ENCODE results near the gene C16orf96.

The C16orf96 gene

GRCh38 chr16:4576008-4576407, 19.9 kb downstream of the C16orf96 start:
- Histone ChIP-seq H3K27me3 (no peaks in the 10 kb centered on the region), H3K36me3 (no peaks in the 10 kb centered on the region), H3K9me3 (no peaks in the 10 kb centered on the region), H3K4me1 (ENCODE audit: control insufficient read depth in 1 of 2, insufficient read depth in 1 of 2, low read depth in 1 of 2, low read length in 1 of 2) (peaks cover 0 to 8% of the 10 kb centered on the region in 2 experiments), H3K4me3 (ENCODE audit: low read depth in 1 of 2, low read length in 1 of 2) (no peak overlapping the region), H3K27ac (no peak overlapping the region)
- no peak for TF ChIP-seq CTCF (IDR thresholded peaks at IDR 0.05)

DNA sequence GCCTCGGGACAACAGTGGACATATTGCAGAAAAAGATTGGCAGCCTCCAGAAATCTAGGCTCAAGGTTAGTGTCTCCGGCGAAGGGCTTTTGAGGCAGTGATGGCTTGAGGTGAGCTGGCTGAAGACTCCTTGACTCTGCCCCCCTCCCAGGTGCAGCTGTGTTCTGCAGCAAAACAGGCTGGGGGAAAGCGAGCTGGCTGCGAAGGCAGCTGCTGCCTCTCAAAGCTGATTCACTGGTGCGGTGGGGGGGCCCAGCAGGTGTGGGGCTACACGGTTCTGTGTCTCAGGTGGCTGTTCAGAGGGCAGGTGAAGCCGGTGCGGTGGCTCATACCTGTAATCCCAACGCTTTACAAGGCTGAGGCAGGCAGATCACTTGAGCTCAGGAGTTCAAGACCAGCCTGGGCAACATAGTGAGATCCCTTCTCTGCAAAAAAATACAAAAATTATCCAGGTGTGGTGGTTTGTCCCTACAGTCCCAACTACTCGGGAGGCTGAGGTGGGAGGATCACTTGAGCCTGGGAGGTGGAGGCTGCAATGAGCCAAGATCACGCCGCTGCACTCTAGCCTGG, 22.9 kb downstream of the C16orf96 start:
- Histone ChIP-seq H3K36me3 (no peaks in the 10 kb centered on the region), H3K27me3 (no peaks in the 10 kb centered on the region), H3K4me3 (ENCODE audit: low read depth in 1 of 2, low read length in 1 of 2) (no peak overlapping the region), H3K27ac (no peak overlapping the region), H3K9me3 (no peaks in the 10 kb centered on the region), H3K4me1 (ENCODE audit: control insufficient read depth in 1 of 2, insufficient read depth in 1 of 2, low read depth in 1 of 2, low read length in 1 of 2) (peaks cover 3 to 8% of the 10 kb centered on the region in 2 experiments)
- no peak for TF ChIP-seq CTCF (IDR thresholded peaks at IDR 0.05)

DNA sequence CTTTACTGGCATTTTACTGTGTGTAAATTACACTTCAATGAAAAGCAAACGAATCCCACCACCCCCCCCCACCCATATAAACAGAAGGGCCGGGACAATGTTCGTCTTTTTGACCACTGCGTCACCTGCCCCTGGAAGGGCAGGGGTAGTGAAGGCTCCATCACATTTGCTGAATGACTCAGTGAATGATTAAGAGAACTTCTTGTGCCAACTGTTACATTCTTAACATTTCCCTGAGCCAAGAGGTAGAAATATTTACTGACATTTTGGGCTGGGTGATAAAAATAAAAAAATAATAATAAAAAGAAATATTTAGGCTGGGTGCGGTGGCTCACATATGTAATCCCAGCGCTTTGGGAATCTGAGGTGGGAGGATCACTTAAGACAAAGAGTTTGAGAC, 24.1 kb downstream of the C16orf96 start:
- Histone ChIP-seq H3K4me1 (ENCODE audit: control insufficient read depth in 1 of 2, insufficient read depth in 1 of 2, low read depth in 1 of 2, low read length in 1 of 2) (peaks cover 4 to 5% of the 10 kb centered on the region in 2 experiments), H3K27me3 (no peaks in the 10 kb centered on the region), H3K36me3 (no peaks in the 10 kb centered on the region), H3K9me3 (no peaks in the 10 kb centered on the region), H3K4me3 (ENCODE audit: low read depth in 1 of 2, low read length in 1 of 2) (no peak overlapping the region), H3K27ac (no peak overlapping the region)
- no peak for TF ChIP-seq CTCF (IDR thresholded peaks at IDR 0.05)

DNA sequence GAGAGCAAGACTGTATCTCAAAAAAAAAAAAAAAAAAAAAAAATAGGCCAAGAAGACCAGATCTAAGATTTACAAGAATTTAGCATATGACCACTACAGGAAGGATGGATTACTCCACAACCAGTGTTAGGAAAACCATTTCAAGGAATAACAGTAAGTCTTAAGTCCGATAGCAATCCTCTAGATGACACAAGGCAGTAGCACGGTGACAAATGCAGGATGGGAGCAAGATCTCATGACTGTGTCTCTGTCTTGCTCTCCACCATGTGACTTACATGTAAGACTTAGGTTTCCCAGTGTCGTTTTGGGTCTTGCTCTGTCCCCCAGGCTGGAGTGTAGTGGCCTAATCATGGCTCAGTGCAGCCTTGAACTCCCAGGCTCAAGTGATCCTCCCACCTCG, 27.8 kb downstream of the C16orf96 start:
- Histone ChIP-seq H3K4me3 (ENCODE audit: low read depth in 1 of 2, low read length in 1 of 2) (no peak overlapping the region), H3K27ac (no peak overlapping the region), H3K4me1 (ENCODE audit: control insufficient read depth in 1 of 2, insufficient read depth in 1 of 2, low read depth in 1 of 2, low read length in 1 of 2) (peaks cover 4 to 5% of the 10 kb centered on the region in 2 experiments)

DNA sequence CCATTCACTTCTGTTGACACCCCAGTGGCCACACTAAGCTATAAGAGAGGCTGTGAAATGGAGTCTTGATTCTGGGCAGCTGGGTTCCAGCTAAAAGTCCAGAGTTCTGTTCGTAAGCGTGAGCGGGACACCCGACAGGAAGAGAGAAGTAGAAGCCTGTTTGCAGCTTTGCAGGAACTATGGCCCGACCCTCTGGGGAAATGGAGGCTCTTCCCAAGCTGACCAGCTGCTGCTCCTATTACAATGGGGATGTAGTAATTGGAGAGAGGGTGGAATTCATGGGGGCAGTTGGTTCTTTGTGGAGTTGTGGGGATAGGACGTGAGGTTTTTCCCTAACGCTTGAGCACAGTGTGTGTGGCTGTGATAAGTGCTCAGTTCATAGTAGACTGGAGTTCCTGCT, 30.2 kb downstream of the C16orf96 start:
- H3K36me3 ChIP-seq = no peaks in the 10 kb centered on the region
- H3K4me3 ChIP-seq (ENCODE audit: low read depth in 1 of 2, low read length in 1 of 2) = no peak overlapping the region
- peaks cover 16% of the 10 kb centered on the region for H3K27me3 ChIP-seq
- H3K4me1 ChIP-seq (ENCODE audit: control insufficient read depth in 1 of 2, insufficient read depth in 1 of 2, low read depth in 1 of 2, low read length in 1 of 2) = peaks cover 4 to 5% of the 10 kb centered on the region in 2 experiments
- no peaks in the 10 kb centered on the region for H3K9me3 ChIP-seq
- no peak for TF ChIP-seq CTCF (IDR thresholded peaks at IDR 0.05)
- no peak overlapping the region for H3K27ac ChIP-seq

More for the DNA sequence above, 27.8 kb downstream of the C16orf96 start:
- no peak for TF ChIP-seq CTCF (IDR thresholded peaks at IDR 0.05)
- no peaks in the 10 kb centered on the region for H3K9me3 ChIP-seq
- H3K27me3 ChIP-seq = peaks cover 16% of the 10 kb centered on the region
- H3K36me3 ChIP-seq = no peaks in the 10 kb centered on the region
